ENCODE data around the gene RS1. TPM values are rescaled to one million over a fixed set of nuclear protein-coding genes. Genes with fewer than 3 reads are reported as not detected.

Gene RS1
- not detected in 2 replicates for total RNA-seq

DNA sequence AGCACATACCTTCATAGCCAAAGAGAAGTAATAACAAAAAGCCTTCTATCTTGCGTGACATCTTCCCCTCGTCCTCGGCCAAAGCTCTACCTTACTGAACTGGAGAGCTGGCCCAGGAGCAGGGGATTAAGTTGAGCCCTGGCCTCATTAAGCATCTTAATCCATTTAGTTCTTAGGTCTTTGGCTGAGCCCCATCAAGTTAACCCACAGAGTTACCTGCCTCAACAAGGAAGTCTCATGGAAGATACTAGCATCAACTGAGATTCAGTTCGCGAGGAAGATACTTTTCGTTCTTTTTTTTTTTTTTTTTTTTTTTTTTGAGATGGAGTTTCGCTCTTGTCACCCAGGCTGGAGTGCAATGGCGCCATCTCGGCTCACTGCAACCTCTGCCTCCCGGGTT is at the start of gene RS1:
RS1 (minus strand) TSS at position 101 of the 400 bp plus-strand sequence; CDS start at position 61, 40 bp downstream.
- TF ChIP-seq, protein P1, sequence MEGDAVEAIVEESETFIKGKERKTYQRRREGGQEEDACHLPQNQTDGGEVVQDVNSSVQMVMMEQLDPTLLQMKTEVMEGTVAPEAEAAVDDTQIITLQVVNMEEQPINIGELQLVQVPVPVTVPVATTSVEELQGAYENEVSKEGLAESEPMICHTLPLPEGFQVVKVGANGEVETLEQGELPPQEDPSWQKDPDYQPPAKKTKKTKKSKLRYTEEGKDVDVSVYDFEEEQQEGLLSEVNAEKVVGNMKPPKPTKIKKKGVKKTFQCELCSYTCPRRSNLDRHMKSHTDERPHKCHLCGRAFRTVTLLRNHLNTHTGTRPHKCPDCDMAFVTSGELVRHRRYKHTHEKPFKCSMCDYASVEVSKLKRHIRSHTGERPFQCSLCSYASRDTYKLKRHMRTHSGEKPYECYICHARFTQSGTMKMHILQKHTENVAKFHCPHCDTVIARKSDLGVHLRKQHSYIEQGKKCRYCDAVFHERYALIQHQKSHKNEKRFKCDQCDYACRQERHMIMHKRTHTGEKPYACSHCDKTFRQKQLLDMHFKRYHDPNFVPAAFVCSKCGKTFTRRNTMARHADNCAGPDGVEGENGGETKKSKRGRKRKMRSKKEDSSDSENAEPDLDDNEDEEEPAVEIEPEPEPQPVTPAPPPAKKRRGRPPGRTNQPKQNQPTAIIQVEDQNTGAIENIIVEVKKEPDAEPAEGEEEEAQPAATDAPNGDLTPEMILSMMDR (conservative IDR thresholded peaks at IDR 0.05; ENCODE audit: low read depth, low read length) = no peak
- no peak within 1 kb of the TSS for H3K4me3 ChIP-seq (ENCODE audit: low read depth, low read length)
- DNase-seq (ENCODE audit: low read depth) = no peak

DNA sequence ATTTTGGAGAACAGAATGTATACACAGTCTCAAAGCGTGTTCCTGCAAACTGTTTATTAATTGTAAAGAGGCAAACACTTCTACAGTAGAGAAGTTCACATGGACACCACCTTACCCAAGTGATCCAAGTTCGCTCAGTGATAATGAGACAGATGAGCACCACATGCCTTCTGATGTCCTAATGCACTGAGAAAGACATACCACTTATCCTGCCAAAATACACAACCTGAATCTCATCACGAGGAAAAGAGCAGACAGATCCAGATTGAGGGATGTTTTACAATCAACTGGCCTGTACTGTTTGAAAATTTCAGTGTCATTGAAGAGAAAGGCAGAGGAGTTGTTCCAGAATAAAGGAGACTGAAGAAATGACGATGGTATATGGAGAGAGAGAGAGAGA is 47.9 kb upstream of the RS1 start:
- TF ChIP-seq, protein P1 (conservative IDR thresholded peaks at IDR 0.05; ENCODE audit: low read depth, low read length) = no peak
- no peak for DNase-seq (ENCODE audit: low read depth)
- H3K4me3 ChIP-seq (ENCODE audit: low read depth, low read length) = no peak overlapping the region

GRCh38 chrX:18714910-18715309 is 43.0 kb upstream of the RS1 start:
- no peak for DNase-seq (ENCODE audit: low read depth)
- TF ChIP-seq, protein P1 (conservative IDR thresholded peaks at IDR 0.05; ENCODE audit: low read depth, low read length) = no peak
- no peak overlapping the region for H3K4me3 ChIP-seq (ENCODE audit: low read depth, low read length)

DNA sequence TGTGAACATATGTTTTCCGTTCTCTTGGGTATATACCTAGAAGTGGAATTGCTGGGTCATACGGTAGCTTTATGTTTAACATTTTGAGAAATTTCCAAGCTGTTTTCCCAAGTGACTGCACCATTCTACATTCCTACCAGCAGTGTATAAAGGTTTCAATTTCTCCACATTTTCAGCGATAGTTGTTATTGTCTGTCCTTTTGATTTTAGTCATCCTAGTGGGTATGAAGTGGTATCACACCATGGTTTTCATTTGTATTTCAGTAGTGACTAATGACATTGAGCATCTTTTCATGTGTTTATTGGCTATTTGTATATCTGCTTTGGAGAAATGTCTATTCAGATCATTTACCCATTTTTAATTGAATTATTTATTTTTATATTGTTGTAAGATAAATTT is 37.9 kb upstream of the RS1 start:
- no peak for DNase-seq (ENCODE audit: low read depth)
- TF ChIP-seq, protein P1 (conservative IDR thresholded peaks at IDR 0.05; ENCODE audit: low read depth, low read length) = no peak
- no peak overlapping the region for H3K4me3 ChIP-seq (ENCODE audit: low read depth, low read length)

DNA sequence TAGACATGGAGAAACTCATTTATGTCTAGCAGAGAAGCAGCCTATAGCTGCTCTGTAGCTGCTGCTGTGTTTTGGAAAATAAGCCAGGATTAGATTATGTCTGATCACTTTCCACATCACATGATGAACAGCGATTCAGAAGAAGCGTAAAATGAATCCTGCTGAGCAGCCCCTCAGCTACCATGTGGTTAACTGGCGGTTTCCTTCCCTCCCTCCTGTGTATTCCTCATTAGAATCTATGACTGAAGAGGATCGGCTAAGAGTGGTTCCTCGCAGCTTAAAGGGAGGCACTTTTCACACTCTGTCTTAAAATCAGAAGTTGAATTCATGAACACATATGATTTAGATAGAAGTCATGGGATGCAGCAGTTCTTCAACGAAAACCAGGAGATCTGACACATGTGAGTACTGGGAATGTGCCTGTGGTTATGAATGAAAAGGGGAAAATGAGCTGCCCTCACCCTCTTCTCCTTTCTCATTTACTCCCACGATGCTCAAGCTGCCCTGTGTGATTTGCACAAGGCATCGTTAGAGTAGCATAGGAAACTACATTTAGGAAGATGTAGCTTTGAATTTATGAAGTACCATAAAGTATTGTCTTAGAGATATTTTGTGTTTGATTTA is 35.6 kb upstream of the RS1 start, which contains the start of gene PPEF1:
PPEF1 (plus strand) TSS at position 220 of the 624 bp plus-strand sequence; CDS start at position 356, 136 bp downstream.
- DNase-seq (ENCODE audit: low read depth) = no peak
- H3K4me3 ChIP-seq (ENCODE audit: low read depth, low read length) = no peak within 1 kb of the TSS

GRCh38 chrX:18702362-18703195 is 30.7 kb upstream of the RS1 start:
- DNase-seq (ENCODE audit: low read depth) = no peak
- TF ChIP-seq, protein P1 (conservative IDR thresholded peaks at IDR 0.05; ENCODE audit: low read depth, low read length) = no peak
- no peak overlapping the region for H3K4me3 ChIP-seq (ENCODE audit: low read depth, low read length)

More for the DNA sequence above, 35.6 kb upstream of the RS1 start, which contains the start of gene PPEF1:
- TF ChIP-seq, protein P1 (conservative IDR thresholded peaks at IDR 0.05; ENCODE audit: low read depth, low read length) = no peak
